K562 (cell line): Measurements from ENCODE around the gene KIT. TPM values are rescaled to one million over a fixed set of nuclear protein-coding genes. Genes with fewer than 3 reads are reported as not detected.

ENCODE experiments used
- ARHGAP35 ChIP-seq: fragments of 450-650 bp; IDR thresholded peaks from 2 replicates; pipeline ENCODE4 v1.6.1; 2018; ENCODE audit not compliant: partially characterized antibody
- CREB5 ChIP-seq: fragments of 250-450 bp; sonication (Bioruptor Pico); IDR thresholded peaks from 2 replicates; pipeline ENCODE4 v1.5.0; 2020; ENCODE audit warnings: mild to moderate bottlenecking
- HMG20A ChIP-seq: fragments of 450-650 bp; formaldehyde crosslinking; conservative IDR thresholded peaks from 2 replicates; pipeline ENCODE4 v1.4.0; 2020; ENCODE audit warnings: mild to moderate bottlenecking, mixed read lengths
- MGA ChIP-seq: fragments of 450-650 bp; IDR thresholded peaks from 2 replicates; pipeline ENCODE4 v1.6.1; 2016; ENCODE audit warnings: mild to moderate bottlenecking, moderate library complexity
- OTX1 ChIP-seq: fragments of 450-650 bp; formaldehyde crosslinking; IDR thresholded peaks from 2 replicates; pipeline ENCODE4 v1.4.0; 2022; ENCODE audit warnings: mild to moderate bottlenecking
- polyA plus RNA-seq, 8 experiments: library from polyadenylated mRNA; depleted of rRNA in 4 of 8; stranded (reverse) in 5 of 8; unstranded in 3 of 8; fragments of >200 nt; fragmentation: Nextera tagmentation in 2 of 8; fragmentation: Illumina TruSeq in 1 of 8; extraction: Ambion mirVana in 2 of 8; extraction: Trizol in 1 of 8; gene quantifications; 2 replicates each; pipeline versions ENCODE4 v1.2.1 to v1.2.3, GENCODE V29; 2011 to 2014; ENCODE audit warnings: inconsistent platforms in 1 of 8, missing spikeins in 1 of 8
- total RNA-seq, 7 experiments: library from RNA; depleted of rRNA in 6 of 7; stranded (reverse); fragments of >200 nt in 6 of 7; fragmentation: Illumina TruSeq in 2 of 7; extraction: Trizol in 2 of 7; gene quantifications; 2 replicates each; pipeline versions ENCODE4 v1.2.1 to v1.2.3, GENCODE V29; 2011 to 2021; ENCODE audit warnings: low replicate concordance in 1 of 7
- TF ChIP-seq, protein P1 (sequence below): sonication (generic); formaldehyde crosslinking; IDR thresholded peaks from 2 replicates; pipeline ENCODE4 v1.8.0; 2023; ENCODE audit warnings: mild to moderate bottlenecking, missing genetic modification reagents

KIT gene
- total and polyA plus RNA-seq, 9 of the 15 experiments (the other 6 are each of a cell fraction or from before 2014, with no cell fraction given) = 0.27 to 5.6 (median 0.57) TPM

GRCh38 chr4:54658252-54659093 lies 716 bp downstream of the KIT start (continued):
- TF ChIP-seq MGA = peak; percentile 78; the same call in 1 of the 2 replicates
- TF ChIP-seq, protein P1, sequence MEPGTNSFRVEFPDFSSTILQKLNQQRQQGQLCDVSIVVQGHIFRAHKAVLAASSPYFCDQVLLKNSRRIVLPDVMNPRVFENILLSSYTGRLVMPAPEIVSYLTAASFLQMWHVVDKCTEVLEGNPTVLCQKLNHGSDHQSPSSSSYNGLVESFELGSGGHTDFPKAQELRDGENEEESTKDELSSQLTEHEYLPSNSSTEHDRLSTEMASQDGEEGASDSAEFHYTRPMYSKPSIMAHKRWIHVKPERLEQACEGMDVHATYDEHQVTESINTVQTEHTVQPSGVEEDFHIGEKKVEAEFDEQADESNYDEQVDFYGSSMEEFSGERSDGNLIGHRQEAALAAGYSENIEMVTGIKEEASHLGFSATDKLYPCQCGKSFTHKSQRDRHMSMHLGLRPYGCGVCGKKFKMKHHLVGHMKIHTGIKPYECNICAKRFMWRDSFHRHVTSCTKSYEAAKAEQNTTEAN (CRISPR knock-in tag) = no peak
- no peak for TF ChIP-seq ARHGAP35
- TF ChIP-seq OTX1 (CRISPR knock-in tag) = no peak
- no peak for TF ChIP-seq HMG20A (CRISPR knock-in tag)
- TF ChIP-seq CREB5 (CRISPR knock-in tag) = no peak
